ENCODE data around the gene WDHD1.
"Not testable (repeated sequence)": the region's sequence is repeated elsewhere in the genome, so short reads cannot be mapped to it uniquely, and the experiment has no call there.

WDHD1 gene, protein sequence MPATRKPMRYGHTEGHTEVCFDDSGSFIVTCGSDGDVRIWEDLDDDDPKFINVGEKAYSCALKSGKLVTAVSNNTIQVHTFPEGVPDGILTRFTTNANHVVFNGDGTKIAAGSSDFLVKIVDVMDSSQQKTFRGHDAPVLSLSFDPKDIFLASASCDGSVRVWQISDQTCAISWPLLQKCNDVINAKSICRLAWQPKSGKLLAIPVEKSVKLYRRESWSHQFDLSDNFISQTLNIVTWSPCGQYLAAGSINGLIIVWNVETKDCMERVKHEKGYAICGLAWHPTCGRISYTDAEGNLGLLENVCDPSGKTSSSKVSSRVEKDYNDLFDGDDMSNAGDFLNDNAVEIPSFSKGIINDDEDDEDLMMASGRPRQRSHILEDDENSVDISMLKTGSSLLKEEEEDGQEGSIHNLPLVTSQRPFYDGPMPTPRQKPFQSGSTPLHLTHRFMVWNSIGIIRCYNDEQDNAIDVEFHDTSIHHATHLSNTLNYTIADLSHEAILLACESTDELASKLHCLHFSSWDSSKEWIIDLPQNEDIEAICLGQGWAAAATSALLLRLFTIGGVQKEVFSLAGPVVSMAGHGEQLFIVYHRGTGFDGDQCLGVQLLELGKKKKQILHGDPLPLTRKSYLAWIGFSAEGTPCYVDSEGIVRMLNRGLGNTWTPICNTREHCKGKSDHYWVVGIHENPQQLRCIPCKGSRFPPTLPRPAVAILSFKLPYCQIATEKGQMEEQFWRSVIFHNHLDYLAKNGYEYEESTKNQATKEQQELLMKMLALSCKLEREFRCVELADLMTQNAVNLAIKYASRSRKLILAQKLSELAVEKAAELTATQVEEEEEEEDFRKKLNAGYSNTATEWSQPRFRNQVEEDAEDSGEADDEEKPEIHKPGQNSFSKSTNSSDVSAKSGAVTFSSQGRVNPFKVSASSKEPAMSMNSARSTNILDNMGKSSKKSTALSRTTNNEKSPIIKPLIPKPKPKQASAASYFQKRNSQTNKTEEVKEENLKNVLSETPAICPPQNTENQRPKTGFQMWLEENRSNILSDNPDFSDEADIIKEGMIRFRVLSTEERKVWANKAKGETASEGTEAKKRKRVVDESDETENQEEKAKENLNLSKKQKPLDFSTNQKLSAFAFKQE

DNA sequence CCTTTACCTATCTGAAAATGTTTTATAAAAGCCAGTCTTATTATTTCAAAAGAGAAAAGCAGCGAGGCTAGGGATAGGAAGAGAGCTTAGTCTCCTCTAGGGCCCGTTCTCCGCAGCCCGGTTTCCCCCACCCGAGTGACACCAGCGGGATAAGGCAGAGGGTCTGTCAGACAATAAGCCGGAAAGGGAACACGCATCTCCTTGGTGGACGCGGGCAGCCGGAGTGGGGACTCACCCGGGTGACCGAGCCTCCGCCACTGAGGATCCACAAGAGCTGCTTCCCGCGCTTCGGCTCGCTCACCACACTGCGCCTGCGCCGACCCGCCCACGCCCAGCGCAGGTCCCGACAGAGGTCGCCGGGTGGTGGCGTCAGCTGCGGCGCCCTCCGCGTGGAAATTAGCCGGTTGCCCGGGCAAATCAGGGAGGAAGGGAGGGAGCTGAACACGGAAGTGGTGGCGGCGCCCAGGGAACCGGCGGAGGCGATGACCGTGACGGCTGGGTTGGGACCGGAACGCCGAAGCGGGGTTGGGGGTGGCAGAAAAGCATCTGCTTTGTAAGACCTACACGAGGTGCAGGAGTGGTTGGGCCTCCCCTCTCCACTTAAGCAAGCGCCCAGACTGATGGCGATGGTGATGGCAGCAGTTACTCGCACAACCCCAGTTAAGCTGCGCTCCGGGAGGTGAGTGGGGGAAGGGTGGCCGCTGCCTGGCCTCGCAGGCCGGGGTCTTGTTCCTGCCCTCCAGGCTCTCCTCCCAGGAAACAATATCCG lies at the start of gene WDHD1, which contains the start of gene SOCS4:
Gene WDHD1 (minus strand): TSS at position 307 of the 769 bp plus-strand sequence. CDS start 312 bp downstream, outside the sequence.
Gene SOCS4 (plus strand): TSS at position 444 of the 769 bp plus-strand sequence. CDS start 15,806 bp downstream, outside the sequence.
- Histone ChIP-seq H3K27me3 (ENCODE audit: low read depth) (no peaks in the 10 kb centered on the region), H3K4me1 (peaks cover 36% of the 10 kb centered on the region), H3K4me3 (peak within 1 kb of the TSS; percentile 77), H3K36me3 (replicated peaks) (peaks cover 14% of the 10 kb centered on the region), H3K9me3 (no peaks in the 10 kb centered on the region)
- in situ Hi-C loops (cut with MboI; ENCODE audit: low sequenced_read_pairs) = no loop called here
- DNase-seq (ENCODE audit: low spot score in 2 of 2) = peak; percentile 89 to 97

DNA sequence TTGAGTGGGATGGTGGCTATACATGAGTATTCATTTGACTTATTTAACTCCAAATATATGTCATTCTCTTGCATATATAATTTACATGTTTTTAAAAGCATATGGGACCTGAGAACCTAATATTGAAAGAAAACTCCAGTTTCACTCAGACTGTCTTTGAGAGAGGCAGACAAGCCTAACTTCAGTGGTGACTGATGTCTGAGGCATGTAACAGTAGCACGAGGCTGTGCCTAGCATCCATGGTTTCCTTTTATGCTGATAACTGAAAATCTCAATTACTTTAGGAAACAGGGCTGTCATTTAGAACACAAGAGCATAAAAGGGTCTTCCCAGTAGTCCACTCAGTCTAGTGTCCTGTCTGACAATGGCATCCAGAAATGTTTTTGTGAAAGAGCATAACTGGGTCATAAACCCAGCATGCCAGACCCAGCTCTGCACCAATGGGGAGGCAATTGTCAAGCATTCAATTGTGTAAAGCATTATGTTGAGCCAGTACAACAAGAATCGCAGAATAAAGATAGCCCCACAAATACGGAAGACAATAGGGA lies 48.8 kb upstream of the WDHD1 start:
- Histone ChIP-seq H3K27me3 (ENCODE audit: low read depth) (no peaks in the 10 kb centered on the region), H3K36me3 (replicated peaks) (no peaks in the 10 kb centered on the region), H3K4me3 (no peak overlapping the region), H3K4me1 (peaks cover 7% of the 10 kb centered on the region), H3K9me3 (no peaks in the 10 kb centered on the region)
- DNase-seq (ENCODE audit: low spot score in 2 of 2) = no peak
- in situ Hi-C loops (cut with MboI; ENCODE audit: low sequenced_read_pairs) = no loop called here

DNA sequence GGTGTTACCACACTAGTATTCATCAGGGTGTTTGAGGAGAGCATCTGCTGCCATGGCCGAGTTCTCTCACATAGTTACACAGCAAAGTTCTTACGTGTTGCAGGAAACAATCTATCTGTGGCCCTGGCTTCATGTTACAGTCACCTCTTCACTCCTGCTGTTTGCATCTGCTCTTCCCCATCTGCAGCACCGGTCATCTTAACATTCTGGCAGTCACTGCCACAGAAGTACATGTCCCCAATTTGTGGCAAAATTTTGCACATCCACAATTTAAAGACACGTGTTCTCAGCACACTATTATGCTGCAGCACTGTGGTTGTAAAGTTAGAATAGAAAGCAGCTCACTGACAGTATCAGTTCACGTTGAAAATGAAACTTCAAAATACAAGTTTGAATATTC lies 47.8 kb upstream of the WDHD1 start:
- Histone ChIP-seq H3K36me3 (replicated peaks) (no peaks in the 10 kb centered on the region), H3K9me3 (no peaks in the 10 kb centered on the region), H3K27me3 (ENCODE audit: low read depth) (no peaks in the 10 kb centered on the region), H3K4me3 (no peak overlapping the region), H3K4me1 (peaks cover 7% of the 10 kb centered on the region)
- in situ Hi-C loops (cut with MboI; ENCODE audit: low sequenced_read_pairs) = no loop called here
- DNase-seq (ENCODE audit: low spot score in 2 of 2) = no peak

DNA sequence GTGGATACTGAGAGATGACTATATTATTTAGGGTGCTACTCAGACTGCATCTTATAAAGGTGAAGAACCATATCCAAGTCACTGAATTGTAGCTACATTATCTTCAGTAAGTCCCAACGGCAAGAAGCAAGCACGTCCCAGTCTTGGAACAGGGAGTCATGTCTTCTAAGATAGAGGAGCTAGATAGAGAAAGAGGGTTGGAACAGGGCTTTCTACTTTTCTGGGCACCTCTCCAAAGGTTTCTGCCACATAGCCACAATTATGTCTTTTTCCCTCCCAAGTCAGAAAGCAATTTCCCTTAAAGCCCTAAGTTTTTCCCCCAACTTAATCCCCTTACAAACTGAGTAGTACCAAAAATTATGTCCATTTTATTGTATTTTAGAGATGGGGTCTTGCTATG lies 47.0 kb upstream of the WDHD1 start:
- Histone ChIP-seq H3K9me3 (no peaks in the 10 kb centered on the region), H3K27me3 (ENCODE audit: low read depth) (no peaks in the 10 kb centered on the region), H3K4me3 (no peak overlapping the region), H3K36me3 (replicated peaks) (no peaks in the 10 kb centered on the region), H3K4me1 (peaks cover 7% of the 10 kb centered on the region)
- DNase-seq (ENCODE audit: low spot score in 2 of 2) = no peak
- in situ Hi-C loops (cut with MboI; ENCODE audit: low sequenced_read_pairs) = no loop called here

DNA sequence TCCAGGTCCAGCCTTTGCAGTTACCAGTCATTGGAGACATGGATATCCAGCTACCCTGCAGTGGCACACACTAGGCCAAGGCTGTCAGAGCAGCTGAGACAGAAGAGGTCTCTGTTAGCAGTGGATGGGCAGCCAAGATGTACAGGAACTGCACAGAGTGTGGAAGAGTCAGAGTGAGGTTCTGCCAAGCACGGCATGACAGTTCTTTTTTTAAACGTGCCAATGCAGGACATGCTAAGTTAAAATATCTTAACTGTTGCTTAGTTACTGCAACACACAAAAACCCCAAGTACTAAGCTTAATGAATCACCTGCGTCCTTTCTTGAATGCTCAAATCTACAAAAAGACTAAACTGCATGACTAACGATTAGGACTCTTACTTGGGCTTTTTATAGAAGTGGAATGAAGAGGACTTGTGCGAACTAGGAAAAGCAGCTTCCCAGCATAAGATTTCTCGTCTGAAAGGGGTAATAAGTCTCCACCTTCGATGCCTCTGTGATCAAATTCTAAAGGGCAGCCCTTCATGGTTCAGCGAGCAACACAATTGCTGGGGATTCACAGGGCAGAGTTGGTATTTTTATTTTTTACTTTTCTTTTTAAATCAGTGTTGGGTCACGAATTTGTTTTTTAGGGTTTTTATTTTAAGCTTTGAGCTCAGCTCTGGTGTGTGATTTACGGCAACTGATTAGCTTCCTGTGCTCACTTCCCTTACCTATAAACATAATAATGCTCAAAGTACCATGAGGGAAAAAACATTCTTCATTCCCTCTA lies 45.2 kb upstream of the WDHD1 start:
- Histone ChIP-seq H3K36me3 (replicated peaks) (0 out of 2 replicates have a peak, but pooled peaks cover 4% of the 10 kb centered on the region), H3K27me3 (ENCODE audit: low read depth) (no peaks in the 10 kb centered on the region), H3K4me3 (no peak overlapping the region), H3K4me1 (peaks cover 3% of the 10 kb centered on the region; the same call in 1 of the 2 replicates), H3K9me3 (no peaks in the 10 kb centered on the region)
- no peak for DNase-seq (ENCODE audit: low spot score in 2 of 2)
- in situ Hi-C loops (cut with MboI; ENCODE audit: low sequenced_read_pairs) = no loop called here

DNA sequence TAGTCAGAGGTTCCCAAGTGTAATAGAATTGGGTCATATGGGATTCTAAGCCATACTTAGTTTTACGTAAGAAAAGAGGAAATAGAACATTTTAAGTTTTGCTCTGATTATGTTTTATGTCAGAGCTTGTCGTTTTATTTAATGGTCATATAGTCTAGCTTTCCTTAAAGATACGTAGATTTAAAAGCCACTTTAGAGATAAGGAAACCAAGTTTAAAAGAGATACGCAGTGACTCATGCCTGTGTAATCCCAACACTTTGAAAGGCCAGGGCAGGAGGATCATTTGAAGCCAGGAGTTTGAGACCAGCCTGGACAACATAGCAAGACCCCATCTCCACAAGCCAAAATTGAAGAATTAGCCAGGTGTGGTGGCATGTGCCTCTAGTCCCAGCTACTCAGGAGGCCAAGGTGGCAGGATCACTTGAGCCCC lies 44.1 kb upstream of the WDHD1 start:
- H3K36me3 ChIP-seq (replicated peaks) = peaks cover 10% of the 10 kb centered on the region
- H3K4me1 ChIP-seq = peaks cover 3% of the 10 kb centered on the region; the same call in 1 of the 2 replicates
- no peaks in the 10 kb centered on the region for H3K27me3 ChIP-seq (ENCODE audit: low read depth)
- no peak overlapping the region for H3K4me3 ChIP-seq
- no peak for DNase-seq (ENCODE audit: low spot score in 2 of 2)
- no peaks in the 10 kb centered on the region for H3K9me3 ChIP-seq
- in situ Hi-C loops (cut with MboI; ENCODE audit: low sequenced_read_pairs) = no loop called here

DNA sequence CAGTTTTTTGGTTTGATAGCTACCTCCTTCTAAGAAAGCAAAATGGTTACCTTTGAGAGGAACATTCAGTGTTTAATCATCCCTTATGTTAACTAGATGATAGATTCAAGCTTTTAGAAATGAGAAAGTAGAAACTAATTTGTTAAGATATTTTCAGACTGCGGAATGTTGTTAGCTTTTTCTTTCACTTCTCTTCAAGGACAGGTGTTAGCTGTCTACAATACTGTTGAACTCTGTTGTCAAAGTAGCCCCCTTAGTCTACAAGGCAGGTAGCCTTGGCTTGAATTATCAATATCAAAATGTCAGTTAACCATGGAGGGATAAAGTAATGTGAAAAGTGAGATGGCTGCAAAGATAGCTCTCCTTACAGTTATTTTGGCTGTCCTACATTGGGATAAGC lies 39.3 kb upstream of the WDHD1 start:
- no peak overlapping the region for H3K4me3 ChIP-seq
- no peak for DNase-seq (ENCODE audit: low spot score in 2 of 2)
- peaks cover 51% of the 10 kb centered on the region for H3K36me3 ChIP-seq (replicated peaks)
- H3K27me3 ChIP-seq (ENCODE audit: low read depth) = no peaks in the 10 kb centered on the region
- in situ Hi-C loops (cut with MboI; ENCODE audit: low sequenced_read_pairs) = no loop called here
- no peaks in the 10 kb centered on the region for H3K9me3 ChIP-seq
- H3K4me1 ChIP-seq = no peaks in the 10 kb centered on the region; the same call in 1 of the 2 replicates

DNA sequence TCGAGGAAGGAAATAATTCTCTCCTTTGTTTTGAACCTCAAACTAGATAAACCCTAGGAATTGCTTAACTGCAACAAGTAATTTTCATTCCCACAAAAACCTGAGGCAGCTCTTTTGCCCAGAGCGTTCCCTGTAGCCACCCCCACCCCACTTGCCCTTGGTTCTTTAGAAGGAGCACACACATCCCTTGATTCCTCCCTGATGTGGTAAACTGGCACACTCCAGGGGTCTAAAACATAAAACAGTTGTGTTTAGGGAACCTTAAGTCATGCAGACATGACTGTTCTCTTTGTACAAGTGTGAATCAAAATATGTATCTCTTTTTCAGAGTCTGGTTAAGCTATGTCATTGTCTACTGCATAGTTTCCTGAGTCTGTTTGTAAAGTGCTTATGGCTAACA lies 38.5 kb upstream of the WDHD1 start:
- in situ Hi-C loops (cut with MboI; ENCODE audit: low sequenced_read_pairs) = no loop called here
- no peaks in the 10 kb centered on the region for H3K27me3 ChIP-seq (ENCODE audit: low read depth)
- no peaks in the 10 kb centered on the region; the same call in 1 of the 2 replicates for H3K4me1 ChIP-seq
- no peaks in the 10 kb centered on the region for H3K9me3 ChIP-seq
- no peak for DNase-seq (ENCODE audit: low spot score in 2 of 2)
- H3K4me3 ChIP-seq = no peak overlapping the region
- H3K36me3 ChIP-seq (replicated peaks) = peaks cover 59% of the 10 kb centered on the region

DNA sequence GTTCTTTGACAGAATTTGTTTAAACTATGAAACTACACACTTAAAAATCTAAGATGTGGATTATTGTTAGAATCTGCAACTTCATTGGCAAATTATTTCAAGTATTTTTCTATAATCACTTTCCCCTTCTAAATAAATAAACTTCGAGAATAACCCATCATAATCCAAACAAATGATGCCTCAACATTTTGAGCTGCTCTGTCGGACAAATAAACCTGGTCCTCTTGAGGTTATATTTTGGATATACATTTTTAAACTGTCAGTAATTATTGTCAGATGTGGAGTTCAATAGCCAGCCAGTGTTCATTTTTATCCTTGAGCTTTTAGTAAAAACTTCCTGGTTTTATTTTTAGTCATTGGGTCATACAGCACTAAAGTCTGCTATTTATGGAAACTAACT lies 38.0 kb upstream of the WDHD1 start:
- H3K27me3 ChIP-seq (ENCODE audit: low read depth); DNase-seq (ENCODE audit: low spot score in 2 of 2); H3K4me3 ChIP-seq; in situ Hi-C loops (cut with MboI; ENCODE audit: low sequenced_read_pairs); H3K4me1 ChIP-seq; H3K9me3 ChIP-seq: not testable (repeated sequence)
- peaks cover 61% of the 10 kb centered on the region for H3K36me3 ChIP-seq (replicated peaks)

DNA sequence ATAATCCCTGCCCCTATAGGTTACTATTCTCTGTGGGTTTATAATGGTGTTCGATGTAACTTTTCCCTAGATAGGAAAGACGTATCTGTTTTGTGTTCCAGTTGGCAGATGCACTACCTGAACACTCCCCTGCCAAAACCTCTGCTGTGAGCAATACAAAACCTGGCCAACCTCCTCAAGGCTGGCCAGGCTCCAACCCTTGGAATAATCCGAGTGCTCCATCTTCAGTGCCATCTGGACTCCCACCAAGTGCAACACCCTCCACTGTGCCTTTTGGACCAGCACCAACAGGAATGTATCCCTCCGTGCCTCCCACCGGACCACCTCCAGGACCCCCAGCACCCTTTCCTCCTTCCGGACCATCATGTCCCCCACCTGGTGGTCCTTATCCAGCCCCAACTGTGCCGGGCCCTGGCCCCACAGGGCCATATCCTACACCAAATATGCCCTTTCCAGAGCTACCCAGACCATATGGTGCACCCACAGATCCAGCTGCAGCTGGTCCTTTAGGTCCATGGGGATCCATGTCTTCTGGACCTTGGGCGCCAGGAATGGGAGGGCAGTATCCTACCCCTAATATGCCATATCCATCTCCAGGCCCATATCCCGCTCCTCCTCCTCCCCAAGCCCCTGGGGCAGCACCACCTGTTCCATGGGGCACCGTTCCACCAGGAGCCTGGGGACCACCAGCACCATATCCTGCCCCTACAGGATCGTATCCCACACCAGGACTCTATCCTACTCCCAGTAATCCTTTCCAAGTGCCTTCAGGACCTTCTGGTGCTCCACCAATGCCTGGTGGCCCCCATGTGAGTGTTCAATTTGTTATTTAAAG lies 35.8 kb upstream of the WDHD1 start:
- no peaks in the 10 kb centered on the region for H3K9me3 ChIP-seq
- no peaks in the 10 kb centered on the region for H3K27me3 ChIP-seq (ENCODE audit: low read depth)
- peaks cover 66% of the 10 kb centered on the region for H3K36me3 ChIP-seq (replicated peaks)
- no peak for DNase-seq (ENCODE audit: low spot score in 2 of 2)
- H3K4me3 ChIP-seq = no peak overlapping the region
- in situ Hi-C loops (cut with MboI; ENCODE audit: low sequenced_read_pairs) = no loop called here
- no peaks in the 10 kb centered on the region; the same call in 1 of the 2 replicates for H3K4me1 ChIP-seq

DNA sequence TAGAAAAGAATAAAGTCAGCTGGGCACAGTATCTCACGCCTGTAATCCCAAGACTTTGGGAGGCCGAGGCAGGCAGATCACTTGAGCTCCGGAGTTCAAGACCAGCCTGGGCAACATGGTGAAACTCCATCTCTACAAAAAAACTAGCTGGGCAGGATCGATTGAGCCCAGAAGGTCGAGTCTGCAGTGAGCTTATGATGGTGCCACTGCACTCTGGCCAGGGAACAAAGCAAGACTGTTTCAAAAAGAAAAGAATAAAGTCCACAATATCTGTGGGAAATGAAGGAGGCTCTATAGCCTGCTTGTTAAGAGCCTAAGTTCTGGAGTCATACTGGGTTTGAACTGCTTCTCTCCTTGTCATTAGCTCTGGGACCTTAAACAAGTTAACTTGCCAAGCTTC lies 32.4 kb upstream of the WDHD1 start:
- peaks cover 61% of the 10 kb centered on the region for H3K36me3 ChIP-seq (replicated peaks)
- in situ Hi-C loops (cut with MboI; ENCODE audit: low sequenced_read_pairs) = no loop called here
- no peak for DNase-seq (ENCODE audit: low spot score in 2 of 2)
- H3K9me3 ChIP-seq = no peaks in the 10 kb centered on the region
- H3K27me3 ChIP-seq (ENCODE audit: low read depth) = no peaks in the 10 kb centered on the region
- no peak overlapping the region for H3K4me3 ChIP-seq
- peaks cover 4% of the 10 kb centered on the region; the same call in 1 of the 2 replicates for H3K4me1 ChIP-seq

All from HAP-1 (cell line).